Measurements from ENCODE around the gene GAS2L1. TPM values are rescaled to one million over a fixed set of nuclear protein-coding genes. Genes with fewer than 3 reads are reported as not detected.

Gene GAS2L1
- total RNA-seq, 1 experiment from 2014 or later: 29.4 TPM

GRCh38 chr22:29307596-29308147, 1.2 kb downstream of the GAS2L1 start:
- Histone ChIP-seq H3K9ac (ENCODE audit: low read length) (peak overlapping the region; percentile 73), H3K4me1 (ENCODE audit: control insufficient read depth in 1 of 2, insufficient read depth in 2 of 2, low read length in 2 of 2) (peaks cover 45 to 68% of the 10 kb centered on the region in 2 experiments), H3K27ac (ENCODE audit: low read depth, low read length) (peak overlapping the region; percentile 81), H3K27me3 (ENCODE audit: insufficient read depth, low read length) (no peaks in the 10 kb centered on the region), H3K36me3 (ENCODE audit: control insufficient read depth in 1 of 2, insufficient read depth in 2 of 2, low read length in 2 of 2) (no peaks in the 10 kb centered on the region), H3K9me2 (ENCODE audit: insufficient read depth) (no peaks in the 10 kb centered on the region), H2AFZ (ENCODE audit: low read depth, low read length, poor library complexity, severe bottlenecking) (no peak overlapping the region), H3K79me2 (ENCODE audit: insufficient read depth, low read length) (peaks cover 7% of the 10 kb centered on the region; the same call in 1 of the 2 replicates), H3K9me3 (ENCODE audit: control insufficient read depth in 1 of 2, insufficient read depth in 1 of 2, low read depth in 1 of 2, low read length in 2 of 2) (no peaks in the 10 kb centered on the region), H3K4me3 (replicated peaks in 1 of 2; ENCODE audit: low read depth in 1 of 2, low read length in 2 of 2) (peak overlapping the region; percentile 74 to 84), H4K20me1 (ENCODE audit: insufficient read depth) (no peaks in the 10 kb centered on the region), H3K4me2 (ENCODE audit: low read length) (peak overlapping the region; percentile 96)
- POLR2A ChIA-PET: no interaction called here
- CTCF ChIA-PET: no interaction called here
- TF ChIP-seq SRF (IDR thresholded peaks at IDR 0.05; ENCODE audit: low read depth): no peak
- no peak for TF ChIP-seq ZNF274 (IDR thresholded peaks at IDR 0.05; ENCODE audit: low read depth, low read length)
- TF ChIP-seq YY1 (IDR thresholded peaks at IDR 0.05; ENCODE audit: extremely low read depth, insufficient replicate concordance, low read depth, low read length): no peak
- TF ChIP-seq MAX (IDR thresholded peaks at IDR 0.05): no peak
- TF ChIP-seq CEBPB (IDR thresholded peaks at IDR 0.05; ENCODE audit: low read depth): no peak
- TF ChIP-seq, protein P1, sequence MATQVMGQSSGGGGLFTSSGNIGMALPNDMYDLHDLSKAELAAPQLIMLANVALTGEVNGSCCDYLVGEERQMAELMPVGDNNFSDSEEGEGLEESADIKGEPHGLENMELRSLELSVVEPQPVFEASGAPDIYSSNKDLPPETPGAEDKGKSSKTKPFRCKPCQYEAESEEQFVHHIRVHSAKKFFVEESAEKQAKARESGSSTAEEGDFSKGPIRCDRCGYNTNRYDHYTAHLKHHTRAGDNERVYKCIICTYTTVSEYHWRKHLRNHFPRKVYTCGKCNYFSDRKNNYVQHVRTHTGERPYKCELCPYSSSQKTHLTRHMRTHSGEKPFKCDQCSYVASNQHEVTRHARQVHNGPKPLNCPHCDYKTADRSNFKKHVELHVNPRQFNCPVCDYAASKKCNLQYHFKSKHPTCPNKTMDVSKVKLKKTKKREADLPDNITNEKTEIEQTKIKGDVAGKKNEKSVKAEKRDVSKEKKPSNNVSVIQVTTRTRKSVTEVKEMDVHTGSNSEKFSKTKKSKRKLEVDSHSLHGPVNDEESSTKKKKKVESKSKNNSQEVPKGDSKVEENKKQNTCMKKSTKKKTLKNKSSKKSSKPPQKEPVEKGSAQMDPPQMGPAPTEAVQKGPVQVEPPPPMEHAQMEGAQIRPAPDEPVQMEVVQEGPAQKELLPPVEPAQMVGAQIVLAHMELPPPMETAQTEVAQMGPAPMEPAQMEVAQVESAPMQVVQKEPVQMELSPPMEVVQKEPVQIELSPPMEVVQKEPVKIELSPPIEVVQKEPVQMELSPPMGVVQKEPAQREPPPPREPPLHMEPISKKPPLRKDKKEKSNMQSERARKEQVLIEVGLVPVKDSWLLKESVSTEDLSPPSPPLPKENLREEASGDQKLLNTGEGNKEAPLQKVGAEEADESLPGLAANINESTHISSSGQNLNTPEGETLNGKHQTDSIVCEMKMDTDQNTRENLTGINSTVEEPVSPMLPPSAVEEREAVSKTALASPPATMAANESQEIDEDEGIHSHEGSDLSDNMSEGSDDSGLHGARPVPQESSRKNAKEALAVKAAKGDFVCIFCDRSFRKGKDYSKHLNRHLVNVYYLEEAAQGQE (IDR thresholded peaks at IDR 0.05; ENCODE audit: low read depth): no peak
- no peak for TF ChIP-seq EZH2phosphoT487 (IDR thresholded peaks at IDR 0.05; ENCODE audit: borderline replicate concordance)
- no peak for TF ChIP-seq ZFX (IDR thresholded peaks at IDR 0.05)
- TF ChIP-seq, protein P2, sequence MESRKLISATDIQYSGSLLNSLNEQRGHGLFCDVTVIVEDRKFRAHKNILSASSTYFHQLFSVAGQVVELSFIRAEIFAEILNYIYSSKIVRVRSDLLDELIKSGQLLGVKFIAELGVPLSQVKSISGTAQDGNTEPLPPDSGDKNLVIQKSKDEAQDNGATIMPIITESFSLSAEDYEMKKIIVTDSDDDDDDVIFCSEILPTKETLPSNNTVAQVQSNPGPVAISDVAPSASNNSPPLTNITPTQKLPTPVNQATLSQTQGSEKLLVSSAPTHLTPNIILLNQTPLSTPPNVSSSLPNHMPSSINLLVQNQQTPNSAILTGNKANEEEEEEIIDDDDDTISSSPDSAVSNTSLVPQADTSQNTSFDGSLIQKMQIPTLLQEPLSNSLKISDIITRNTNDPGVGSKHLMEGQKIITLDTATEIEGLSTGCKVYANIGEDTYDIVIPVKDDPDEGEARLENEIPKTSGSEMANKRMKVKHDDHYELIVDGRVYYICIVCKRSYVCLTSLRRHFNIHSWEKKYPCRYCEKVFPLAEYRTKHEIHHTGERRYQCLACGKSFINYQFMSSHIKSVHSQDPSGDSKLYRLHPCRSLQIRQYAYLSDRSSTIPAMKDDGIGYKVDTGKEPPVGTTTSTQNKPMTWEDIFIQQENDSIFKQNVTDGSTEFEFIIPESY (IDR thresholded peaks at IDR 0.05; ENCODE audit: extremely low read depth, insufficient replicate concordance, low read length): no peak
- no peak for TF ChIP-seq SIN3A (IDR thresholded peaks at IDR 0.05; ENCODE audit: low read depth)
- TF ChIP-seq FOSL1 (IDR thresholded peaks at IDR 0.05; ENCODE audit: low read depth): no peak
- no peak for TF ChIP-seq EZH2 (IDR thresholded peaks at IDR 0.05)
- no peak for TF ChIP-seq SP1 (IDR thresholded peaks at IDR 0.05; ENCODE audit: low read depth)
- no peak for TF ChIP-seq POLR2AphosphoS5 (IDR thresholded peaks at IDR 0.05; ENCODE audit: low read depth, low read length)
- no peak for TF ChIP-seq EGR1 (IDR thresholded peaks at IDR 0.05; ENCODE audit: low read depth)
- TF ChIP-seq ELF1 (IDR thresholded peaks at IDR 0.05; ENCODE audit: borderline replicate concordance, low read depth): no peak
- RAD21 ChIA-PET (ENCODE audit: low non-redundant PET in 1 of 2, low total read pairs in 2 of 2, uncharacterized antibody in 2 of 2, unreplicated experiment in 2 of 2): no interaction called here
- DNase-seq (ENCODE audit: low read depth, low spot score) (no peak), ATAC-seq (no peak)
- intact Hi-C loops (cut with micrococcal nuclease): no loop called here
- BruUV-seq (replicated peaks): TSS peak; percentile 33
